ENCODE data around the gene AFAP1. TPM values are rescaled to one million over a fixed set of nuclear protein-coding genes. Genes with fewer than 3 reads are reported as not detected.
A peak's percentile ranks its signal among the peaks of the same experiment; 100 is the strongest.

AFAP1 gene
- polyA plus RNA-seq, 1 donor, result 32.5 TPM

- no peak for DNase-seq (ENCODE audit: low read depth)
These were observed 45.5 kb downstream of the AFAP1 start for GRCh38 chr4:7894098-7894676.

GRCh38 chr4:7893539-7893938 is 46.1 kb downstream of the AFAP1 start:
- DNase-seq (ENCODE audit: low read depth), result no peak

- DNase-seq (ENCODE audit: low read depth), result no peak
These were observed 47.2 kb downstream of the AFAP1 start for GRCh38 chr4:7892212-7893019.

- no peak for DNase-seq (ENCODE audit: low read depth)
These were observed 48.8 kb downstream of the AFAP1 start for GRCh38 chr4:7890635-7891393.

GRCh38 chr4:7887436-7887835 is 52.2 kb downstream of the AFAP1 start:
- no peak for DNase-seq (ENCODE audit: low read depth)

- no peak for DNase-seq (ENCODE audit: low read depth)
These were observed 53.4 kb downstream of the AFAP1 start for GRCh38 chr4:7886007-7886973.

GRCh38 chr4:7885216-7886006 is 54.2 kb downstream of the AFAP1 start:
- DNase-seq (ENCODE audit: low read depth), result no peak

- no peak for DNase-seq (ENCODE audit: low read depth)
These were observed 59.0 kb downstream of the AFAP1 start for GRCh38 chr4:7880683-7881082.

- DNase-seq (ENCODE audit: low read depth), result no peak
These were observed 60.5 kb downstream of the AFAP1 start for GRCh38 chr4:7879127-7879526.

- DNase-seq (ENCODE audit: low read depth), result no peak
These were observed 61.3 kb downstream of the AFAP1 start for GRCh38 chr4:7878323-7878722.

- DNase-seq (ENCODE audit: low read depth), result no peak
These were observed 62.5 kb downstream of the AFAP1 start for GRCh38 chr4:7877176-7877575.

GRCh38 chr4:7876201-7876875 is 63.3 kb downstream of the AFAP1 start:
- no peak for DNase-seq (ENCODE audit: low read depth)

- DNase-seq (ENCODE audit: low read depth), result no peak
These were observed 64.8 kb downstream of the AFAP1 start for GRCh38 chr4:7874838-7875237.

GRCh38 chr4:7873881-7874280 is 65.8 kb downstream of the AFAP1 start:
- no peak for DNase-seq (ENCODE audit: low read depth)

GRCh38 chr4:7872264-7872771 is 67.3 kb downstream of the AFAP1 start:
- DNase-seq (ENCODE audit: low read depth), result peak; percentile 72

- DNase-seq (ENCODE audit: low read depth), result no peak
These were observed 68.3 kb downstream of the AFAP1 start for GRCh38 chr4:7871356-7871755.

- no peak for DNase-seq (ENCODE audit: low read depth)
These were observed 70.7 kb downstream of the AFAP1 start for GRCh38 chr4:7868892-7869471.

- DNase-seq (ENCODE audit: low read depth), result no peak
These were observed 71.3 kb downstream of the AFAP1 start for GRCh38 chr4:7868436-7868775.

GRCh38 chr4:7867701-7868435 is 71.8 kb downstream of the AFAP1 start:
- no peak for DNase-seq (ENCODE audit: low read depth)

Measured in forelimb muscle (tissue), 1 donor.